Mucosa of descending colon (tissue), 3 donors: ENCODE measurements around the gene PRKAR1A. TPM values are rescaled to one million over a fixed set of nuclear protein-coding genes. Genes with fewer than 3 reads are reported as not detected.

Source experiments
- ATAC-seq: fragments of 200-7000 bp; cut with Tn5 transposase; one replicate; pipeline ENCODE4 v1.9.1; 2020; ENCODE audit warnings: mild to moderate bottlenecking, moderate library complexity
- DNase-seq, 3 donors: peaks; one replicate each; pipeline ENCODE4 v3.0.0-alpha.2; 2020
- H3K36me3 ChIP-seq: fragments of 200-600 bp; one replicate; pipeline ENCODE4 v1.8.0; 2021; ENCODE audit warnings: low read depth, mild to moderate bottlenecking
- H3K4me1 ChIP-seq: fragments of 200-600 bp; one replicate; pipeline ENCODE4 v1.8.0; 2021; ENCODE audit warnings: low read depth, mild to moderate bottlenecking
- H3K4me3 ChIP-seq: fragments of 200-600 bp; one replicate; pipeline ENCODE4 v1.8.0; 2021; ENCODE audit warnings: mild to moderate bottlenecking
- H3K9me3 ChIP-seq: fragments of 200-600 bp; one replicate; pipeline ENCODE4 v1.8.0; 2021; ENCODE audit warnings: mild to moderate bottlenecking
- CTCF ChIP-seq: fragments of 200-600 bp; IDR thresholded peaks from one replicate; pipeline ENCODE4 v1.8.0; 2022; ENCODE audit warnings: antibody characterized with exemption, mild to moderate bottlenecking
- intact Hi-C, 2 donors: fragments of 100-400 bp; cut with DNase I in 1 of 2; cut with micrococcal nuclease in 1 of 2; formaldehyde crosslinking; loops; one replicate each; pipeline versions ENCODE4 v1.11.0 to v1.11.1; 2022; cut with DNase I, micrococcal nuclease
- total RNA-seq, 3 donors: library from RNA; stranded (reverse); fragmentation: NEBNext Ultra II Directional in 2 of 3; extraction: Animal tissue kit (Norgen Biotek cat#: 25700) in 2 of 3; gene quantifications; one replicate each; pipeline versions ENCODE4 v1.2.1 to v1.2.4, GENCODE V29; 2021 to 2023
- donor health status: DM: no; HTN: no; CAD: no; lungs with moderate emphysema.
- donor health status: DM: no; HTN: no; CAD: no.
- donor health status: DM: no; HTN: yes; CAD: no.

Gene PRKAR1A
- total RNA-seq, 3 donors from 2014 or later = 132 to 238 (median 147) TPM

- ATAC-seq (no peak), DNase-seq (no peak)
- Histone ChIP-seq H3K4me3 (no peak overlapping the region), H3K4me1 (no peaks in the 10 kb centered on the region), H3K36me3 (no peaks in the 10 kb centered on the region), H3K9me3 (no peaks in the 10 kb centered on the region)
- intact Hi-C loops = no loop called here
- no peak for TF ChIP-seq CTCF
Measured at GRCh38 chr17:68585643-68586042, 73.4 kb downstream of the PRKAR1A start.

GRCh38 chr17:68587026-68587425, 74.8 kb downstream of the PRKAR1A start:
- DNase-seq = no peak
- intact Hi-C loops = no loop called here
- Histone ChIP-seq H3K36me3 (no peaks in the 10 kb centered on the region), H3K9me3 (no peaks in the 10 kb centered on the region), H3K4me3 (no peak overlapping the region), H3K4me1 (no peaks in the 10 kb centered on the region)
- no peak for TF ChIP-seq CTCF
- ATAC-seq = no peak

- no peak for ATAC-seq
- no peaks in the 10 kb centered on the region for H3K36me3 ChIP-seq
- H3K9me3 ChIP-seq = no peaks in the 10 kb centered on the region
- no peaks in the 10 kb centered on the region for H3K4me1 ChIP-seq
- no peak overlapping the region for H3K4me3 ChIP-seq
- no peak for TF ChIP-seq CTCF
- intact Hi-C loops = no loop called here
- no peak for DNase-seq
Measured at GRCh38 chr17:68587847-68588246, 75.6 kb downstream of the PRKAR1A start.

GRCh38 chr17:68588362-68588761, 76.1 kb downstream of the PRKAR1A start:
- intact Hi-C loops = no loop called here
- DNase-seq (no peak), ATAC-seq (no peak)

GRCh38 chr17:68589086-68589485, 76.9 kb downstream of the PRKAR1A start:
- H3K4me1 ChIP-seq = no peaks in the 10 kb centered on the region
- ATAC-seq (no peak), DNase-seq (no peak)
- H3K4me3 ChIP-seq = no peak overlapping the region
- TF ChIP-seq CTCF = no peak
- no peaks in the 10 kb centered on the region for H3K9me3 ChIP-seq
- intact Hi-C loops = no loop called here
- H3K36me3 ChIP-seq = no peaks in the 10 kb centered on the region

More at GRCh38 chr17:68588362-68588761, 76.1 kb downstream of the PRKAR1A start:
- Histone ChIP-seq H3K9me3 (no peaks in the 10 kb centered on the region), H3K4me1 (no peaks in the 10 kb centered on the region), H3K4me3 (no peak overlapping the region), H3K36me3 (no peaks in the 10 kb centered on the region)
- no peak for TF ChIP-seq CTCF

GRCh38 chr17:68591583-68591982, 79.4 kb downstream of the PRKAR1A start:
- no peaks in the 10 kb centered on the region for H3K4me1 ChIP-seq
- no peak overlapping the region for H3K4me3 ChIP-seq
- intact Hi-C loops = no loop called here
- H3K36me3 ChIP-seq = no peaks in the 10 kb centered on the region
- ATAC-seq (no peak), DNase-seq (no peak)
- no peaks in the 10 kb centered on the region for H3K9me3 ChIP-seq
- no peak for TF ChIP-seq CTCF
